ENCODE measurements around the gene STRIT1.
"Not testable (repeated sequence)": the region's sequence is repeated elsewhere in the genome, so short reads cannot be mapped to it uniquely, and the experiment has no call there.

The STRIT1 gene

DNA sequence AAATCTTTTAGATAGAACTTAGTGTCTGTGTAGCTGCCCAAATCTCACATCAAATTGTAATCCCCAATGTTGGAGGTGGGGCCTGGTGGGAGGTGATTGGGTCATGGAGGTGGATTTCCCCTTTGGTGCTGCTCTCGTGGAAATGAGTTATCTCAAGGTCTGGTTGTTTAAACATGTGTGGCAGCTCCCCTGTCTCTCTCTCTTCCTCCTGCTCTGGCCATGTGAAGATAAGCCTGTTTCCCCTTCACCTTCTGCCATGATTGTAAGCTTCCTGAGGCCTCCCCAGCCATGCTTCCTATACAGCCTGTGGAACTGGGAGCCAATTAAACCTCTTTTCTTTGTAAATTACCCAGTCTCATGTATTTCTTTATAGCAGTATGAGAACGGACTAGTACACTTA lies 30.6 kb downstream of the STRIT1 start:
- H3K4me3 ChIP-seq (ENCODE audit: low read depth in 1 of 2, low read length in 2 of 2); H3K9ac ChIP-seq (ENCODE audit: low read length); H3K4me1 ChIP-seq (ENCODE audit: insufficient read depth, low read length); H3K36me3 ChIP-seq (ENCODE audit: insufficient read depth, low read length); H3K27me3 ChIP-seq (ENCODE audit: control insufficient read depth in 1 of 2, insufficient read depth in 2 of 2, low read length in 2 of 2); H3K9me3 ChIP-seq (ENCODE audit: low read length); H3K27ac ChIP-seq (ENCODE audit: low read depth, low read length): not testable (repeated sequence)

DNA sequence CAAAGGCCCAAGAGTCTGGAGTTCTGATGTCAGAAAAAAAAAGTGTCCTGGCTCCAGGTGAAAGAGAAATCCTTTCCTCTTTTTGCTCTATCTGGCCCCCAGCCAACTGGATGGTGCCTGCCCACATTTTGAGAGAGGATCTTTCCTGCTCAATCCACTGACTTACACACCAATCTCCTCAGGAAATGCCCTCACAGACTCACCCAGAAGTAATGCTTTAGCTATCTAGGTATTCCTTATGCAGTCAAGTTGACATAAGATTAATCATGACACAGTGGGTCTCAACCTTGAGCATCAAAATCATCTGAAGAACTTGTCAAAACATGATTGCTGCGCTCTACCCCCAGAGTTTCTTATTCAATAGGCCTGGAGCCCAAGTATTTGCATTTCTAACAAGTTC lies 31.2 kb downstream of the STRIT1 start:
- no peak overlapping the region for H3K27ac ChIP-seq (ENCODE audit: low read depth, low read length)
- H3K27me3 ChIP-seq (ENCODE audit: control insufficient read depth in 1 of 2, insufficient read depth in 2 of 2, low read length in 2 of 2) = no peaks in the 10 kb centered on the region
- H3K4me3 ChIP-seq (ENCODE audit: low read depth in 1 of 2, low read length in 2 of 2) = no peak overlapping the region
- H3K9ac ChIP-seq (ENCODE audit: low read length) = no peak overlapping the region
- H3K4me1 ChIP-seq (ENCODE audit: insufficient read depth, low read length) = no peaks in the 10 kb centered on the region
- no peaks in the 10 kb centered on the region for H3K9me3 ChIP-seq (ENCODE audit: low read length)
- no peaks in the 10 kb centered on the region for H3K36me3 ChIP-seq (ENCODE audit: insufficient read depth, low read length)

DNA sequence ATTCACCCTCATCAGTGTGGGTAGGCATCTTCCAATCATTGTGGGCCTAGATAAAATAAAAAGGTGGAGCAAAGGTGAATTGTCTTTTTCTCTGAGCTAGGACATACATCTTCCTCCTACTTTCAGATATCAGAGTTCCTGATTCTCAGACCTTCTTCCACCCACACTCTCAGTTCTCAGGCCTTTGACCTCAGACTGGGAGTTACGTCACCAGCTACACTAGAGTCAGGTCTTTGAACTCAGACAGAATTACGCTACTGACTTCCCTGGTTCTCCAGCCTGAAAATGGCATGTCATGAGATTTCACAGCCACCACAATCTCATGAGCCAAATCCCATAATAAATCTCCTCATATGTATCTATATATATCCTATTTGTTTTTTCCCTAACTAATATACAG lies 39.0 kb downstream of the STRIT1 start:
- no peaks in the 10 kb centered on the region for H3K36me3 ChIP-seq (ENCODE audit: insufficient read depth, low read length)
- no peak overlapping the region for H3K9ac ChIP-seq (ENCODE audit: low read length)
- H3K27ac ChIP-seq (ENCODE audit: low read depth, low read length) = no peak overlapping the region
- H3K4me1 ChIP-seq (ENCODE audit: insufficient read depth, low read length) = no peaks in the 10 kb centered on the region
- H3K27me3 ChIP-seq (ENCODE audit: control insufficient read depth in 1 of 2, insufficient read depth in 2 of 2, low read length in 2 of 2) = no peaks in the 10 kb centered on the region
- H3K4me3 ChIP-seq (ENCODE audit: low read depth in 1 of 2, low read length in 2 of 2) = no peak overlapping the region
- H3K9me3 ChIP-seq (ENCODE audit: low read length) = no peaks in the 10 kb centered on the region

DNA sequence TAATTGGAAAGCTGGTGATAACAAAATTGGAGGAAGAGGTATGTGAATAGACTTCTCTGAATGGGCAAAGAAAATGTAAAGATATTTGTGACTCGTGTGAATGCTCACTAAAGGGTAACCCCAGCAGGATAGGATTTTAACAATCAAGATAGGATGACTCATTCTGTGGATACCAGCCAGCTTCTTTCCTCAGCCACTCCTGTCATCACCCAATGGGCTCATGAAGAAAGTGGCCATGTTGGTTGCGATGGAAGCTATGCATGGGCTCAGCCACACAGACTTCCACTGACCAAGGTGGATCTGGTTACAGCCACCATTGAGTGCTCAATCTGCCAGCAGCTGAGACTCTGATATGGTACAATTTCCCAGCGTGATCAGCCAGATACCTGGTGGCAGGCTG lies 40.9 kb downstream of the STRIT1 start:
- no peak overlapping the region for H3K9ac ChIP-seq (ENCODE audit: low read length)
- no peak overlapping the region for H3K27ac ChIP-seq (ENCODE audit: low read depth, low read length)
- no peaks in the 10 kb centered on the region for H3K36me3 ChIP-seq (ENCODE audit: insufficient read depth, low read length)
- no peaks in the 10 kb centered on the region for H3K9me3 ChIP-seq (ENCODE audit: low read length)
- H3K27me3 ChIP-seq (ENCODE audit: control insufficient read depth in 1 of 2, insufficient read depth in 2 of 2, low read length in 2 of 2) = no peaks in the 10 kb centered on the region
- H3K4me1 ChIP-seq (ENCODE audit: insufficient read depth, low read length) = no peaks in the 10 kb centered on the region
- no peak overlapping the region for H3K4me3 ChIP-seq (ENCODE audit: low read depth in 1 of 2, low read length in 2 of 2)

DNA sequence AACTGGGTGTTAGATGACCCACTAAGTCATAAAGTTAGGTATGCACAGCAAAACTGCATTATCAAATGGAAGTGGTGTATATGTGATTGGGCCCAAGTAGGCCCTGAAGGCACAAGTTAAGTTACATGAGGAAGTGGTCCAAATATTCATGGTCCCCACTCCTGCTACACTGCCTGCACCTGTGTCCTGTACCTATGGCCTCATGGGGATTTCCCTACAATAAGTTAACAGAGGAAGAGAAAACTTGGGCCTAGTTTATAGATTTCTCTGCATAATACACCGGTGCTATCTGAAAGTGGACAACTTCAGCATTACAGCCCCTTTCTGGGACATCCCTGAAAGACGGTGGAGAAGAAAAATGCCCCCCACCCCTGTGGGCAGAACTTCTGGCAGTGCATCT lies 41.5 kb downstream of the STRIT1 start:
- H3K27me3 ChIP-seq (ENCODE audit: control insufficient read depth in 1 of 2, insufficient read depth in 2 of 2, low read length in 2 of 2) = no peaks in the 10 kb centered on the region
- no peaks in the 10 kb centered on the region for H3K9me3 ChIP-seq (ENCODE audit: low read length)
- no peaks in the 10 kb centered on the region for H3K4me1 ChIP-seq (ENCODE audit: insufficient read depth, low read length)
- H3K9ac ChIP-seq (ENCODE audit: low read length) = no peak overlapping the region
- H3K36me3 ChIP-seq (ENCODE audit: insufficient read depth, low read length) = no peaks in the 10 kb centered on the region
- H3K27ac ChIP-seq (ENCODE audit: low read depth, low read length) = no peak overlapping the region
- no peak overlapping the region for H3K4me3 ChIP-seq (ENCODE audit: low read depth in 1 of 2, low read length in 2 of 2)

DNA sequence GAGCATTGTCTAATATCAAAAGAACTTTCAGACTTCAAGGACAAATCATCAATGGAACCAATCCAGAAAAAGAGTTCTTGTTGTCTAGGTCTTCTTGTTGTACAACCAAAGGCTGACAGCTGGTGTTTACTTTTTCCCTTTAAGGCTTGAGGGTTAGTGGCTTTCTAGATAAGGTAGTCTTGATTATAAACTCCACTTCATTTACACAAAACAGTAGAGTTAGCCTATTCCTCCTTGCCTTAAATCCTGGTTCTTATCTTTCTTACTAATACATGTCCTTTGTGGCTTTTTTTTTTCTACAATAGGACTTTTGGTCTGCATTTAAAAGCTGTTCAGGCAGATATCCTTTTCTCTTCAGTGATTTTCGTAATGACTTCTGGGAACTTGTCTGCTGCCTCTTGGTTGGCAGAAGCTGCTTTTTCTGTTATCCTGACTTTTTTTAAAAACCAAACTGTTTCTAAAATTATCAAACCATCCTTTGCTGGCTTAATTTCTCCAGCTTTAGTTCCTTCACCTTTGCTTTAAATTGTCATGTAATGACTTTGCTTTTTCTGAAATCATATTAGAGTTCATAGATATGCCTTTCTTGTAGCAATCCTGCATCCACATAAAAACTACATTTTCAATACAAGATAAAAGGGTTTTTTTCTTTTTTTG lies 44.8 kb downstream of the STRIT1 start:
- no peaks in the 10 kb centered on the region for H3K27me3 ChIP-seq (ENCODE audit: control insufficient read depth in 1 of 2, insufficient read depth in 2 of 2, low read length in 2 of 2)
- no peaks in the 10 kb centered on the region for H3K9me3 ChIP-seq (ENCODE audit: low read length)
- H3K4me3 ChIP-seq (ENCODE audit: low read depth in 1 of 2, low read length in 2 of 2) = no peak overlapping the region
- H3K9ac ChIP-seq (ENCODE audit: low read length) = no peak overlapping the region
- no peaks in the 10 kb centered on the region for H3K36me3 ChIP-seq (ENCODE audit: insufficient read depth, low read length)
- no peaks in the 10 kb centered on the region for H3K4me1 ChIP-seq (ENCODE audit: insufficient read depth, low read length)
- H3K27ac ChIP-seq (ENCODE audit: low read depth, low read length) = no peak overlapping the region

DNA sequence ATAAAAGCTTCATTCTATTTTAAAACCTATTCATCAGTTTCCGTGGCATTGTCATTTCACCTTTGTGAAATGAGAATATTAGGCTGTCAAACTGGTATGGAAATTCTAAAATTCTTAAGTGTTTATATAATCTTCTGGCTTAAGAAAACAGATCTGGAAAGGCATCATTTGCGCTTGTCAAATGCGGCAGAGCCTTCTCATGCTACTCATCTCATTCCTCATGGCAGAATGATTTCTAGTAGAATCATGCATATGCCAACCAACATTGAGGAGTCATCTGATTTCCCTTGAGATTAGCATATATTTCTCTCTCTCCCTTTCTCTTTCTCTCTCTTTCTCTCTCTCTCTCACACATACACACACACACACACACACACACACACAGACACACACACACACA lies 48.8 kb downstream of the STRIT1 start:
- Histone ChIP-seq H3K4me1 (ENCODE audit: insufficient read depth, low read length) (no peaks in the 10 kb centered on the region), H3K9ac (ENCODE audit: low read length) (no peak overlapping the region), H3K36me3 (ENCODE audit: insufficient read depth, low read length) (no peaks in the 10 kb centered on the region), H3K4me3 (ENCODE audit: low read depth in 1 of 2, low read length in 2 of 2) (no peak overlapping the region), H3K9me3 (ENCODE audit: low read length) (no peaks in the 10 kb centered on the region), H3K27ac (ENCODE audit: low read depth, low read length) (no peak overlapping the region), H3K27me3 (ENCODE audit: control insufficient read depth in 1 of 2, insufficient read depth in 2 of 2, low read length in 2 of 2) (no peaks in the 10 kb centered on the region)

DNA sequence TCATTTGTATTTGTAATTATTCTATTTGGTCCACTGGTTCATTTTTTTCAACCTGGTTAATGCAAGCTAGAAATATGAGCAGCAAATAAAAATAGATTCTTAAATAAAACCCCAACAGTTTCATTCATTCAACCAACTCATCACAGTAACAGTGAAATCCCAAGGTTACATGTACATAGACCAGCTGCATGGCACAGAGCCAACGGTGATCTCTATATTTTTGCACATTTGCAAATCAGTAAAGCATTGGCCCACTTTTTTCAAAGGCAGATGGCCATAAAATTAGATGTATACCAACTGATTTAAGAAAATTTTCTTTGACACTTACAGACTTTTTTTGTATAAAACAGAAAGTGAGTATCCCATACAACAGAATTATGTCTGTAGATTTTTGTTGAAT lies 49.3 kb downstream of the STRIT1 start:
- Histone ChIP-seq H3K9ac (ENCODE audit: low read length) (no peak overlapping the region), H3K27ac (ENCODE audit: low read depth, low read length) (no peak overlapping the region), H3K9me3 (ENCODE audit: low read length) (no peaks in the 10 kb centered on the region), H3K4me1 (ENCODE audit: insufficient read depth, low read length) (no peaks in the 10 kb centered on the region), H3K36me3 (ENCODE audit: insufficient read depth, low read length) (no peaks in the 10 kb centered on the region), H3K27me3 (ENCODE audit: control insufficient read depth in 1 of 2, insufficient read depth in 2 of 2, low read length in 2 of 2) (no peaks in the 10 kb centered on the region), H3K4me3 (ENCODE audit: low read depth in 1 of 2, low read length in 2 of 2) (no peak overlapping the region)

DNA sequence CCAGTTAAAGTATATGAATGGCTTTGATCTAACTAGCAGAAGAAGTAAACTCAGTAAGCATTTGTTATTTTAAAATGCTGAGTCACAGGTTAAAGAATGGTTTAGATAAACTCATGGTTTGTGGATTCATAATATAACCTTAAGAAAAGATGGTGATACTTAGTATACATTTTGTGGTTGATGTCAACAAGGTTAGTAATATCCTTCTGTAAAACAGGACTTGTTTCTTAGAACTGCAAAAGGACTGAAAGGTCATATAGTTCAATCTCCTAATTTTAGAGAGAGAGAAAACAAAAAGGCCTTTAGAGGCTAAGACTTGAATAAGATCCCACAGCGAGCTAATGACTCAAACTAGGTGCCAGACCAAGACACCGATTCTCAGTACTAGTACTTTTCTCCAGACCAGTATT lies 50.0 kb downstream of the STRIT1 start:
- H3K4me3 ChIP-seq (ENCODE audit: low read depth in 1 of 2, low read length in 2 of 2) = no peak overlapping the region
- H3K27me3 ChIP-seq (ENCODE audit: control insufficient read depth in 1 of 2, insufficient read depth in 2 of 2, low read length in 2 of 2) = no peaks in the 10 kb centered on the region
- no peak overlapping the region for H3K9ac ChIP-seq (ENCODE audit: low read length)
- H3K27ac ChIP-seq (ENCODE audit: low read depth, low read length) = no peak overlapping the region
- no peaks in the 10 kb centered on the region for H3K9me3 ChIP-seq (ENCODE audit: low read length)
- H3K4me1 ChIP-seq (ENCODE audit: insufficient read depth, low read length) = no peaks in the 10 kb centered on the region
- H3K36me3 ChIP-seq (ENCODE audit: insufficient read depth, low read length) = no peaks in the 10 kb centered on the region

DNA sequence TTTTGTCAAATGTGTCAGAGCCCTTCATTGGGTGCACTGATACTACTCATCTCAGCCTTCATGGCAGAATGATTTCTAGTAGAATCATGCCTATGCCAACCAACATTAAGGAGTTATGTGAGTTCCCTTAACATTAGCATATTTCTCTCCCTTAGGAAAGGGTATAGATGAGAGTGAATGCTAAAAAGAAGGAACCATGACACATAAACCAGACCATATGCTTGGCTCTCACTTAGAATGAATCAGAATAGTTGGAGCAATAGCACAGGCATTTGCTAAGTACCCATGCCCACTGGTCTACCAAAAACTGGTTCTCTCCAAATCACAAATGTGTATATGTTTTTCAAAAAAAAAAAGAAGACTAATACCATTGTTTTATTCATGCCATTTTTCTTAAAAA lies 51.1 kb downstream of the STRIT1 start:
- Histone ChIP-seq H3K9ac (ENCODE audit: low read length) (no peak overlapping the region), H3K4me3 (ENCODE audit: low read depth in 1 of 2, low read length in 2 of 2) (no peak overlapping the region), H3K4me1 (ENCODE audit: insufficient read depth, low read length) (no peaks in the 10 kb centered on the region), H3K27ac (ENCODE audit: low read depth, low read length) (no peak overlapping the region), H3K9me3 (ENCODE audit: low read length) (no peaks in the 10 kb centered on the region), H3K36me3 (ENCODE audit: insufficient read depth, low read length) (no peaks in the 10 kb centered on the region), H3K27me3 (ENCODE audit: control insufficient read depth in 1 of 2, insufficient read depth in 2 of 2, low read length in 2 of 2) (no peaks in the 10 kb centered on the region)

DNA sequence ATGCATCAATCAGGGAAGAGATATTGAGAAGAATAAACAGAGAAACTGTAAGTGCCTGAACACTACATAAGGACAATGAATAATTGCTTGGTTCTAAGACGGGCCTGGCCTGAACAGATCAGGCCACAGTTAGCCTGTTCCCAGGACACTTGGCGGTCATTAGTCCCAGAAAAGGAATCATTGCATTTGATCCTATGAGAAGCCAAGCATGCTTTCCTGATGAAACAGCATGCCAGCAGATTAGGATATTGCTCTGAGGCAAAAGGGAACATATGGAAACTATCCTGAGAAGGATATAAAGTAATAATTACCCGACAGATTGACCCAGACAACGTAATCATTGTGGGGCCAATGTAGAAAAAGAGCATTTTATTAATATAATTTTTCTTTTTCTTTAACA lies 51.9 kb downstream of the STRIT1 start:
- Histone ChIP-seq H3K27ac (ENCODE audit: low read depth, low read length) (no peak overlapping the region), H3K9ac (ENCODE audit: low read length) (no peak overlapping the region), H3K27me3 (ENCODE audit: control insufficient read depth in 1 of 2, insufficient read depth in 2 of 2, low read length in 2 of 2) (no peaks in the 10 kb centered on the region), H3K36me3 (ENCODE audit: insufficient read depth, low read length) (no peaks in the 10 kb centered on the region), H3K9me3 (ENCODE audit: low read length) (no peaks in the 10 kb centered on the region), H3K4me1 (ENCODE audit: insufficient read depth, low read length) (no peaks in the 10 kb centered on the region), H3K4me3 (ENCODE audit: low read depth in 1 of 2, low read length in 2 of 2) (no peak overlapping the region)

All from muscle layer of colon (tissue), 2 donors.